Central memory CD8-positive, alpha-beta T cell (primary cell): ENCODE results near the gene CSF1R.

Source experiments
- ATAC-seq: fragments of 150-1000 bp; cut with Tn5 transposase; replicated peaks from 2 replicates; pipeline ENCODE4 v1.10.0; 2022; ENCODE audit warnings: mild to moderate bottlenecking, moderate FRiP score, moderate number of reproducible peaks; ENCODE audit not compliant: poor library complexity, severe bottlenecking; ENCODE audit errors: extremely low read depth
- DNase-seq, 2 donors: peaks; one replicate each; pipeline ENCODE4 v3.0.0; 2021; ENCODE audit warnings: low spot score in 2 of 2
- H3K27ac Mint-ChIP-seq: one replicate; pipeline ENCODE4 v1.8.0; 2022; ENCODE audit warnings: low read depth, mild to moderate bottlenecking, moderate library complexity, mixed read lengths
- H3K27me3 Mint-ChIP-seq: one replicate; pipeline ENCODE4 v1.8.0; 2022; ENCODE audit warnings: mixed read lengths
- H3K36me3 Mint-ChIP-seq: one replicate; pipeline ENCODE4 v1.8.0; 2022; ENCODE audit warnings: mild to moderate bottlenecking, moderate library complexity, mixed read lengths; ENCODE audit not compliant: insufficient read depth
- H3K4me1 Mint-ChIP-seq: one replicate; pipeline ENCODE4 v1.8.0; 2022; ENCODE audit warnings: mixed read lengths
- H3K4me3 Mint-ChIP-seq: one replicate; pipeline ENCODE4 v1.8.0; 2022; ENCODE audit warnings: mild to moderate bottlenecking, moderate library complexity, mixed read lengths
- H3K9me3 Mint-ChIP-seq: one replicate; pipeline ENCODE4 v1.8.0; 2022; ENCODE audit warnings: mixed read lengths

CSF1R gene

DNA sequence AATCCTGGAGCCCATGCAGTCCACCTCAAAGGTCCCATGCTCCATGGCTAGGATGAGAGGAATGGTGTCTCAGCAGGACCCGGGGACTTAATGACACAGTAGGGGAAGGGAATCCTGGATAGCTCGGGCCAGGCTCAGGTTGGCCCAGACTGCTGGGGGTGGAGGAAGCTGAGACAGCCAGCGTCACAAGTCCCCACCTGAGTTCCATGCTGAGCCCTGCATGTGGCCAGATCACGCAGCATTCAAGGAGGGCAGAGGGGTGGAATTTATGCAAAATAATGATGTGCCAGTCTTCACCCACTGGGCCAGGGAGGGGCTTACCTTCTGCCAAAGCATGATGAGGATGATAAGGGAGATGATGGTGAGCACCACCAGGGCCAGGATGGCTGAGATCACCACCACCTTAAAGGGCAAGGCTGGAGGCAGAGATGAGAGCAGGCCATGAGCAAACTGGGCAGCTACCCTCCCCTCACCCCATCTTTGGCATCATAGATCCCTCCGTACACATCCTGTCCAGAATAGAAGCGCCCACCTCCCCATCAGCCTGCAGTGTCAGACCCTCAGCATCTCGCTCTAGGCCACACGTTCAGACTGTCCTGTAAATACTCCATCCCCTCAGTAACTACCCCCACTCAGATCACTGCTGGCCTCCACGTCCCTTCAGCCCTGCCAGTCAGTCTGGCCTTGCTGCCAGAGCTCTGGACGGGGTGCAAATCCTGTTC lies 40.0 kb upstream of the CSF1R start:
- ATAC-seq (no peak), DNase-seq (no peak)
- H3K27me3 Mint-ChIP-seq = no peaks in the 10 kb centered on the region
- no peak overlapping the region for H3K4me3 Mint-ChIP-seq
- no peaks in the 10 kb centered on the region for H3K9me3 Mint-ChIP-seq
- peaks cover 2% of the 10 kb centered on the region for H3K36me3 Mint-ChIP-seq
- H3K27ac Mint-ChIP-seq = no peak overlapping the region
- peaks cover 23% of the 10 kb centered on the region for H3K4me1 Mint-ChIP-seq

DNA sequence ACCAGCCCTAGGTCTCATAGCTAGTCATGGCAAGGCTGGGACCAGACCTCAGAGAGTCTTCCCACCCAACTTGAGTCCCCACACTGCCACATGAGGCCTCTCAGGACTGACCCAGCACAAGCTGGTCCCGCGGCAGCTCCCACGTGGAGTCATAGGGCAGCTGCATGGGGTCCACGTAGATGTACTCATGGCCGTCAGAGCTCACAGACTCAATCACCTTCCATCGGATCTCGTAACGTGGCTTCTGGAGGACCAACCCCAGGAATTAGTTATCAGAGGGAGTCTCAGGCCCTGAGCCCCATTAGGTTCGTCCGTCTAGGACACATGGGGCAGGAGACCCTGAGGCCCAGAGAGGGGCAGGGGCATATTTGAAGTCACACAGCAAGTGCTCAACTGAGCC lies 39.0 kb upstream of the CSF1R start:
- no peaks in the 10 kb centered on the region for H3K27me3 Mint-ChIP-seq
- H3K36me3 Mint-ChIP-seq = peaks cover 2% of the 10 kb centered on the region
- H3K4me3 Mint-ChIP-seq = no peak overlapping the region
- H3K4me1 Mint-ChIP-seq = peaks cover 13% of the 10 kb centered on the region
- H3K27ac Mint-ChIP-seq = no peak overlapping the region
- DNase-seq (no peak), ATAC-seq (no peak)
- H3K9me3 Mint-ChIP-seq = no peaks in the 10 kb centered on the region

GRCh38 chr5:150124596-150124995 lies 38.2 kb upstream of the CSF1R start:
- no peak for ATAC-seq
- H3K36me3 Mint-ChIP-seq = peaks cover 2% of the 10 kb centered on the region

DNA sequence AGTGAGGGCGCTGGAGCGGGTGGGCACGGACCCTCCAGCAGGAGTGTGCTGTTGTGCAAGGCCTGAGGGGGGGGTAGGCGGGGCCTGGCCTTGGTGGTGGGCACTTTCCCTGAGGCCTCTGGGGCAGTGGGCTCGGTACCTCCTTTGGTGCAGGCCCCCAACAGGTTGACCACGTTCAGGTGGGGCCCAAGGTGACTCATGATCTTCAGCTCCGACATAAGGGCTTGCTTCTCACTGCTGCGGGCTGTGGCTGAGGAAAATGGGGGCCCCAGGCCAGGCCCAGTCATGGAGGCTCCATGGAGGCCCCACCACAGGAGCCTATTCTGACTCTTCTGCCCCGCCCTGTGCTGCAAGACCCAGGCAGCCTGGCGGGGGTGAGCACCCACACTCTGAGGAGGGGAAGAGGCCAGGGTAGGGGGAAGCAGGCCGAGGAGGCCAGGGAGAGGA lies 37.8 kb upstream of the CSF1R start:
- DNase-seq (no peak), ATAC-seq (no peak)
- Mint-ChIP-seq H3K27ac (no peak overlapping the region), H3K9me3 (no peaks in the 10 kb centered on the region), H3K27me3 (no peaks in the 10 kb centered on the region), H3K4me3 (no peak overlapping the region), H3K36me3 (peaks cover 2% of the 10 kb centered on the region), H3K4me1 (peaks cover 6% of the 10 kb centered on the region)

More at GRCh38 chr5:150124596-150124995, 38.2 kb upstream of the CSF1R start:
- no peak for DNase-seq
- H3K4me3 Mint-ChIP-seq = no peak overlapping the region
- peaks cover 6% of the 10 kb centered on the region for H3K4me1 Mint-ChIP-seq
- H3K27me3 Mint-ChIP-seq = no peaks in the 10 kb centered on the region
- no peak overlapping the region for H3K27ac Mint-ChIP-seq
- H3K9me3 Mint-ChIP-seq = no peaks in the 10 kb centered on the region

- Mint-ChIP-seq H3K27ac (no peak overlapping the region), H3K4me1 (peaks cover 6% of the 10 kb centered on the region), H3K4me3 (no peak overlapping the region), H3K36me3 (peaks cover 2% of the 10 kb centered on the region), H3K9me3 (no peaks in the 10 kb centered on the region), H3K27me3 (no peaks in the 10 kb centered on the region)
- ATAC-seq (no peak), DNase-seq (no peak)
Measured at GRCh38 chr5:150123542-150123941, 37.2 kb upstream of the CSF1R start.

DNA sequence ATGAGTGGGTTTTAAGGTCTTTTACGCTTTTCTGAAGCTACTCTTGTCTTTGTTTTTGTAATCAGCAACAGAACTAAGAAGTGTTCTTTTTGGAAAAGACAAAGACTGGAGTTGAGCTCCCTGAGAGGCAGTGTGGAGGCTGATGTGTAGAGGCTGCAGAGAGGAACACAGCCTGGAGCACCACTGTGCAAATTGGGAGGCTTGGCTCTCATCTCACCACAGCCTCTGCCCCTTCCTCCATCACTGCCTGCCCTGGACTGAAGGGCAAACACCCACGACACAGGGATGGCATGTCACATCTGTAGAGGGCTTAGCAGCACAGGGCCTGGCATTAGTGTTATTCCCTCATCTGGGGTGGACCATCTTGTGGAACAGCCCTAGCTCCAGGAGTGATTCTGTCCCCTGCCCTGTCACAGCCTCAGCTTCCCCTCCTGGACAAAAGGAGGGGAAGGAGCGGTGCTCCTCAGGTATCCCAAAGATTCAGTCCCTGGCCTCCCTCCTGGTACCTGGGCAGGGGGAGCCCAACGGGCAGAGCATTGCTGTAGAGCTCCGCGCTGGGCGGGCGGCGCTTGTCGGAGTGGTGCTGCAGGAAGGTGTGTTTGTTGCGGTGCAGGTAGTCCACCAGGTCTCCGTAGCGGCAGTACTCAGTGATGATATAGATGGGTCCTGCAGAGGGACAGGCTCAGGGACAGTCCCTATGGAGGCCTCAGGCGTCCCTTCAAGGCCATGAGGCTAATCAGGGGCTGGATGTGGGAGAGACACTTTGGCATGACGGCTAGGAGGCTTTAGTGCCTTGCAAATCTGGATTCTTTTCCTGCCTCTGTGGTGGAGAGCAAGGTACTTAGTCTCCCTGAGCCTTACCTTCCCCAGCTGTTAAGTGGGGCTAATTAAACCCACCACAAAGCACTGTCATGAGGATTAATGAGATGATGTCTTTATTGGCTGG lies 36.5 kb upstream of the CSF1R start:
- ATAC-seq (no peak), DNase-seq (no peak)
- Mint-ChIP-seq H3K36me3 (peaks cover 2% of the 10 kb centered on the region), H3K4me1 (peaks cover 6% of the 10 kb centered on the region), H3K4me3 (no peak overlapping the region), H3K27ac (no peak overlapping the region), H3K9me3 (no peaks in the 10 kb centered on the region), H3K27me3 (no peaks in the 10 kb centered on the region)

DNA sequence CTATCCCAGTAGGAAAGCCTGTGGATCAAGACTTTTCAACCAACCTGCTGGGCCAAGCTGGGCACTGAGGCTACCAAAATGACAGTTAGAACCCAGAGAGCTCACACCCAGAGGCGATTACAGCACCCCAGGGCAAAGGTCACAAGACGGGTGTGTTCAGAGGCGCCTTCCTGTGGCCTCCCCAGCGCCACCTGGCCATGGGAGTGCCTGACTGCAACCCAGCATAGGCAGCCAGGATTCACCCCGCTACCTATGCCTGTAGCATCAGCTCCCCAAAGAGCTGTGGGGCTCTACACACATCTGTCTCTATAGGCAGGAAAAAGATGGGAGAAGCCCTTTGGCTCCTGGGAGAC lies 35.8 kb upstream of the CSF1R start:
- DNase-seq (no peak), ATAC-seq (no peak)
- Mint-ChIP-seq H3K4me3 (no peak overlapping the region), H3K36me3 (peaks cover 1% of the 10 kb centered on the region), H3K9me3 (no peaks in the 10 kb centered on the region), H3K27me3 (no peaks in the 10 kb centered on the region), H3K4me1 (peaks cover 6% of the 10 kb centered on the region), H3K27ac (no peak overlapping the region)

DNA sequence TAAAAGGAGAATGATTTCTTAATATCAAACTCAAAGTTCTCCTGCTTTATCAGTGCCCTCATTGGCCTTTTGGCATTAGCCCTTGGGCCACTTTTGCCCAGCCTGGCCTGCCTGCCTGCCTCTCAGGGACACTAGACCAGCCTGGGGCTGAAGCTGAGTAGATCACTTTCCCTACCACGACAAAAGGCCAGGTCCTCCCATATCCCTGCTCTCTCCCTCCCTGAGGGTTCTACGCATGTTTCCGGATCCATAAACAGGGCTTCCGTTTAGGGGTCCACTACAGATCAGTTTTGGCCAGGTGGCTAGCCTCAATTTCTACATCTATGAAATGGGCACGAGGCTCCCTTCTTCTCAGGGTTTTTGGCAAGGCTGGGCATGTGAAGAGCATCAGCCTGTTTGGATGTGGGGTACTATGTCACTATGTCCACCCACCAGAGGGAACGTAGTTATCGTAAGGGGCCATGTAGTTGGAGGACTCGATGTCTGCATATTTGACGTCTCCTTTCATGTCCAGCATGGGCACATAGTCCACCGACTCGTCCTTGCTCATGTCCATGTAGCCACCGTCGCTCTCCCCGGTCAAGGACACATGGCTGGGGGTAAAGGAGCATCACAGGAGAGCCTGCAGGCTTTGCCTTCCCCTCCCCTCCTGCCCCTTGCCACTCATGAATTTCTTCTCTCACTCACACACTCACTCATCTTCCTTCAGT lies 35.2 kb upstream of the CSF1R start:
- H3K9me3 Mint-ChIP-seq = no peaks in the 10 kb centered on the region
- no peak for DNase-seq
- H3K4me3 Mint-ChIP-seq = no peak overlapping the region
- no peak overlapping the region for H3K27ac Mint-ChIP-seq
- ATAC-seq = no peak
- H3K4me1 Mint-ChIP-seq = peaks cover 6% of the 10 kb centered on the region
- no peaks in the 10 kb centered on the region for H3K36me3 Mint-ChIP-seq
- no peaks in the 10 kb centered on the region for H3K27me3 Mint-ChIP-seq

DNA sequence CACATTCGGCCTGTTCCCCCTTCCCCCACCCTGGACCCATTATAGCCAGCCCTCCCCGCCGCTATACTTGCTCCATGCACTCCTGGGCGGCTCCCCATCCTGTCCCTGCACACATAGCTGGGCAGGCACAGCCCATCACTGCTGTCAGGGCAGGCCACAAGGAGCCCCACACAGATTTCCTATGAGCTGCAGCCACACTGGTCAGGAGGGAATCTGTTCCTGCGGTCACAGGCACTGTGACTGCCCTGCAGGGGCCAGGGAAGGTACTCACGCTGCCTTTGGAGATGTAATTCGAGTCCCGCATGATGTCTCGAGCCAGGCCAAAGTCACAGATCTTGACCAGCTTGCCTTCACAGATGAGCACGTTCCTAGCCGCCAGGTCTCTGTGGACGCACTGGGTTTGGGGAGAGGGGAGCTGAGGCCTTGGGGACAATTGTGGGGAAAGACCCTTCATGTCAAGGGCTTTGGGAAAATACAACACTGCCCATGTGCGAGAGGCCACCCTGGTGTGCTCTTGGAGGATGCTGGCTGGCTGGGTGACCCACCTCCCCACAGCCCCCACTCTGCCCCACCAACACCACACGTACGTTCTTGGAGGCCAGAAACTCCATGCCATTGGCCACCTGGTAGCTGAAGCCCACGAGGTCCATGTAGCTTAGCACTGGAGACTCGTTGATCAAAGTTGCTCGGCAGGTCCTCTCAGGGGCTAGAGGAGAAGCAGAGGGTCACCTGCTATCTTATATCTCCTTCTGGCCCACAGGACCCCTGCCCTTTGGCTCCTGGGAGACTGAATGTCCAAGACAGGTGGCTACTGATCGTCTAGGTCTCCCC lies 34.5 kb upstream of the CSF1R start:
- Mint-ChIP-seq H3K4me3 (no peak overlapping the region), H3K4me1 (peaks cover 6% of the 10 kb centered on the region), H3K27me3 (no peaks in the 10 kb centered on the region), H3K36me3 (no peaks in the 10 kb centered on the region), H3K27ac (no peak overlapping the region), H3K9me3 (no peaks in the 10 kb centered on the region)
- DNase-seq = no peak
- no peak for ATAC-seq

- no peak for ATAC-seq
- Mint-ChIP-seq H3K4me1 (peaks cover 6% of the 10 kb centered on the region), H3K27ac (no peak overlapping the region), H3K9me3 (no peaks in the 10 kb centered on the region), H3K4me3 (no peak overlapping the region), H3K36me3 (no peaks in the 10 kb centered on the region), H3K27me3 (no peaks in the 10 kb centered on the region)
- DNase-seq = no peak
Measured at GRCh38 chr5:150120062-150120441, 33.7 kb upstream of the CSF1R start.

DNA sequence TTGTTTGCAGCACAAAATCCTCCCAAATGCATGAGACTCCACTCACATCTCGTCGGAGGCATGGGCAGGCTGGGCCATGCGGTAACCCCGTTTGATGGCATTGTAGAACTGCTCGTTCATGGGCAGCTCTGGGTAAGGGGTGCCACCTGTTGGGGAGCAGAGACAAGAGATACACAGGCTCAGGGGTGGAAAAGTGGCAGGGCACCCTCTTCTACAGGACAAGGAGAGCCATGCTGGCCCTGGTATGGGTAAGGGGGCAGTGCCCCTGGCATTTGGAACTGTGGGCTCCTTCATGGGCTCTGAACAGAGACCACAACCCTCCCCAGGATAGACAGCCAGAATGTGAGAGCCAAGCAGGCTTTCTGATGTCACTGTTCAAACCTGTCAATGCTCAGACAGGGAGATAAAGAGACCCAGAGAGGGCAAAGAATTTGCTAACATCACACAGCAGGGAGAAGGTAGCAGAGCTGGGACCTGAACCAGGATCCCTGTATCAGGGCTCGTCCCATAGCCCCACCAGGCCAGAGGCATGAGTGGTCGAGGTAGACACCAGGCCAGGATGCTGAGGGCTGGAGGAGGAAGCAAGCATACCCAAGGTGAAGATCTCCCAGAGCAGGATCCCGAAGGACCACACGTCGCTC lies 33.2 kb upstream of the CSF1R start:
- Mint-ChIP-seq H3K9me3 (no peaks in the 10 kb centered on the region), H3K4me1 (peaks cover 6% of the 10 kb centered on the region), H3K27me3 (no peaks in the 10 kb centered on the region), H3K27ac (no peak overlapping the region), H3K36me3 (no peaks in the 10 kb centered on the region), H3K4me3 (no peak overlapping the region)
- DNase-seq (no peak), ATAC-seq (no peak)
